Activated CD8-positive, alpha-beta T cell treated with anti-CD3 and anti-CD28 coated beads for 36 hours (primary cell): ENCODE measurements around the gene THRB. TPM values are rescaled to one million over a fixed set of nuclear protein-coding genes. Genes with fewer than 3 reads are reported as not detected.

Experiments
- ATAC-seq: fragments of 200-7000 bp; cut with Tn5 transposase; one replicate; pipeline ENCODE4 v1.10.0; 2021; ENCODE audit warnings: mild to moderate bottlenecking, moderate library complexity
- CTCF ChIA-PET: fragments of 350-600 bp; sonication (Branson Sonifier 250); formaldehyde crosslinking; loops from one replicate; lab custom pipeline; 2021; ENCODE audit warnings: antibody characterized with exemption; lab: Charles Lee
- POLR2A ChIA-PET: fragments of 350-600 bp; sonication (Branson Sonifier 250); formaldehyde crosslinking; loops from one replicate; lab custom pipeline; 2021; ENCODE audit warnings: antibody characterized with exemption; lab: Charles Lee
- DNase-seq: peaks from one replicate; pipeline ENCODE4 v3.0.0-alpha.2; 2020
- H3K27ac Mint-ChIP-seq: one replicate; pipeline ENCODE4 v1.8.0; 2021; ENCODE audit warnings: mild to moderate bottlenecking, mixed read lengths
- H3K27me3 Mint-ChIP-seq: one replicate; pipeline ENCODE4 v1.8.0; 2021; ENCODE audit warnings: mixed read lengths
- H3K36me3 Mint-ChIP-seq: one replicate; pipeline ENCODE4 v1.8.0; 2021; ENCODE audit warnings: low read depth, mixed read lengths
- H3K4me1 Mint-ChIP-seq: one replicate; pipeline ENCODE4 v1.8.0; 2021; ENCODE audit warnings: low read depth, mixed read lengths
- H3K4me3 Mint-ChIP-seq: one replicate; pipeline ENCODE4 v1.8.0; 2021; ENCODE audit warnings: mild to moderate bottlenecking, moderate library complexity, mixed read lengths
- H3K9me3 Mint-ChIP-seq: one replicate; pipeline ENCODE4 v1.8.0; 2021; ENCODE audit warnings: mixed read lengths
- intact Hi-C: fragments of 100-400 bp; cut with micrococcal nuclease; formaldehyde crosslinking; loops from one replicate; pipeline ENCODE4 v1.10.0; 2022
- total RNA-seq, 2 experiments: library from RNA; stranded (reverse); gene quantifications; one replicate each; pipeline ENCODE4 v1.2.3, GENCODE V29; 2021
- TF ChIP-seq, protein P1 (sequence below): fragments of 200-600 bp; IDR thresholded peaks from one replicate; pipeline ENCODE4 v1.8.0; 2022; ENCODE audit warnings: antibody characterized with exemption, mild to moderate bottlenecking

The THRB gene
- total RNA-seq, 2 experiments from 2014 or later, result not detected

GRCh38 chr3:24502690-24503089 is 8.0 kb upstream of the THRB start:
- ChIA-PET POLR2A (no interaction called here), CTCF (no interaction called here)
- H3K9me3 Mint-ChIP-seq, result no peaks in the 10 kb centered on the region
- H3K4me1 Mint-ChIP-seq, result peaks cover 1% of the 10 kb centered on the region
- no peak overlapping the region for H3K4me3 Mint-ChIP-seq
- TF ChIP-seq, protein P1, sequence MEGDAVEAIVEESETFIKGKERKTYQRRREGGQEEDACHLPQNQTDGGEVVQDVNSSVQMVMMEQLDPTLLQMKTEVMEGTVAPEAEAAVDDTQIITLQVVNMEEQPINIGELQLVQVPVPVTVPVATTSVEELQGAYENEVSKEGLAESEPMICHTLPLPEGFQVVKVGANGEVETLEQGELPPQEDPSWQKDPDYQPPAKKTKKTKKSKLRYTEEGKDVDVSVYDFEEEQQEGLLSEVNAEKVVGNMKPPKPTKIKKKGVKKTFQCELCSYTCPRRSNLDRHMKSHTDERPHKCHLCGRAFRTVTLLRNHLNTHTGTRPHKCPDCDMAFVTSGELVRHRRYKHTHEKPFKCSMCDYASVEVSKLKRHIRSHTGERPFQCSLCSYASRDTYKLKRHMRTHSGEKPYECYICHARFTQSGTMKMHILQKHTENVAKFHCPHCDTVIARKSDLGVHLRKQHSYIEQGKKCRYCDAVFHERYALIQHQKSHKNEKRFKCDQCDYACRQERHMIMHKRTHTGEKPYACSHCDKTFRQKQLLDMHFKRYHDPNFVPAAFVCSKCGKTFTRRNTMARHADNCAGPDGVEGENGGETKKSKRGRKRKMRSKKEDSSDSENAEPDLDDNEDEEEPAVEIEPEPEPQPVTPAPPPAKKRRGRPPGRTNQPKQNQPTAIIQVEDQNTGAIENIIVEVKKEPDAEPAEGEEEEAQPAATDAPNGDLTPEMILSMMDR, result no peak
- intact Hi-C loops, result no loop called here
- no peak for ATAC-seq
- no peaks in the 10 kb centered on the region for H3K36me3 Mint-ChIP-seq
- no peak overlapping the region for H3K27ac Mint-ChIP-seq
- H3K27me3 Mint-ChIP-seq, result peaks cover 4% of the 10 kb centered on the region
- no peak for DNase-seq

DNA sequence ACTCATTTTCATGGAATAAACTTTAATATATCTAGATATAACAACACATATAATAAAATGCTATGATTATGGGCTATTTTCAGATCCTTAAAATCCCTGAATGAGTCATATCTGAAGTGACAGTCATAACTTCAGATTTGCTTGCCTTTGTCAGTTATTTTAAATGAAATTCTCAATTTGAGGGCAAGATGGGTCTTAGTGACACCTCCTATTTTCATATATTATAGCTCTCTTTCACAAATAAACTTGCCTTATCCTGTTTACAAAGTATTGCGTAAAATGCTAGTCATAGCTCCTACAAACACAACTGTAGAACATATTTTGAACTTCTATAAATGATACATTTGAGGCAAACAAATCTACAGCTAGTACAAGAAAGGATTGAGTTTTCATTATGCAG is 6.2 kb upstream of the THRB start:
- no peak overlapping the region for H3K27ac Mint-ChIP-seq
- CTCF ChIA-PET, result no interaction called here
- no peak overlapping the region for H3K4me3 Mint-ChIP-seq

DNA sequence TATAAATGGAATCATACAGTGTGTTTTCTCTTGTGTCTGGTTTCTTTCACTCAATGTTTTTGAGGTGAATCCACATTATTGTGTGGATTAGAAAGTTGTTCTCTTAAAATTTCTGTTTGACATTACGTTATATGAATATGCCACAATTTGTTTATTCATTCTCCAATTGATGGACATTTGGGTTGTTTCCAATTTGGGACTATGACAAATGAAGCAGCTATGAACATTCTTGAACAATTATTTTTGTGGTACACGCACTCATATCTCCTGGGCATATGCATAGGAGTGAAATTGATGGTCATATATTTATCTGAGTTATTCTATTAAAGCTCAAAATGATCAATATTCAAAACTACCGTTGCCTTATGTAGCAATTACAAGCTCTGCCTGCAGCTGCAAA is 5.3 kb upstream of the THRB start:
- H3K4me1 Mint-ChIP-seq, result peaks cover 1% of the 10 kb centered on the region
- TF ChIP-seq, protein P1, result no peak
- intact Hi-C loops, result no loop called here
- ATAC-seq, result no peak
- no peaks in the 10 kb centered on the region for H3K9me3 Mint-ChIP-seq
- DNase-seq, result no peak
- no peak overlapping the region for H3K27ac Mint-ChIP-seq
- no peaks in the 10 kb centered on the region for H3K36me3 Mint-ChIP-seq
- ChIA-PET CTCF (no interaction called here), POLR2A (no interaction called here)
- peaks cover 19% of the 10 kb centered on the region for H3K27me3 Mint-ChIP-seq
- no peak overlapping the region for H3K4me3 Mint-ChIP-seq

More for the DNA sequence above, 6.2 kb upstream of the THRB start:
- POLR2A ChIA-PET, result no interaction called here
- Mint-ChIP-seq H3K36me3 (no peaks in the 10 kb centered on the region), H3K4me1 (peaks cover 1% of the 10 kb centered on the region), H3K27me3 (peaks cover 15% of the 10 kb centered on the region), H3K9me3 (no peaks in the 10 kb centered on the region)
- TF ChIP-seq, protein P1, result no peak
- ATAC-seq (no peak), DNase-seq (no peak)
- intact Hi-C loops, result no loop called here

DNA sequence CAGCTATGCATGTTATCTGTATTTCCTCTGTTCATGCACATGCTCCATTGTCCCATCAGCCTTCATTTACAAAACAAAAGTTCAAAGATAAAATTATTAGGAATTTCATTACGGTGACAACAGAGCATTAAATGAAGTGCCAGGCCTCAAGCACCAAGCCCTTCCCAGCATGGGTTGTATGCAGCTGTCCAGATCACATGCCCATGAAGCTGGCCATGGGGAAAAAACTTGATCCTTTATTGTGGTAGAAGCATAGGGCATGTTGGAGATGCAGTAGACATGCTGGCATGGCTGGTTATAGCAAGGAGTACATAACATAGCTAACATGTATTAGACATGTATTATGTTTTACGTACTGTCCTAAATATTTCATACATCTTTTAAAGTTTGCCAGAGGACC is 4.1 kb upstream of the THRB start:
- intact Hi-C loops, result no loop called here
- H3K4me1 Mint-ChIP-seq, result peaks cover 1% of the 10 kb centered on the region
- POLR2A ChIA-PET, result no interaction called here
- no peak overlapping the region for H3K27ac Mint-ChIP-seq
- no peaks in the 10 kb centered on the region for H3K36me3 Mint-ChIP-seq
- CTCF ChIA-PET, result interaction anchor here (0.7 kb wide), 1 partner anchor 14 kb away, joined by 3 read pairs; no protein-coding TSS in a partner anchor
- H3K9me3 Mint-ChIP-seq, result no peaks in the 10 kb centered on the region
- H3K4me3 Mint-ChIP-seq, result no peak overlapping the region
- no peak for ATAC-seq
- DNase-seq, result no peak
- TF ChIP-seq, protein P1, result no peak
- H3K27me3 Mint-ChIP-seq, result peaks cover 24% of the 10 kb centered on the region

- H3K27me3 Mint-ChIP-seq, result peaks cover 28% of the 10 kb centered on the region
- ChIA-PET CTCF (interaction anchor here (0.7 kb wide), 1 partner anchor 14 kb away, joined by 3 read pairs; no protein-coding TSS in a partner anchor), POLR2A (no interaction called here)
- intact Hi-C loops, result no loop called here
- TF ChIP-seq, protein P1, result no peak
- no peak overlapping the region for H3K27ac Mint-ChIP-seq
- H3K36me3 Mint-ChIP-seq, result no peaks in the 10 kb centered on the region
- H3K4me3 Mint-ChIP-seq, result no peak overlapping the region
- H3K4me1 Mint-ChIP-seq, result peaks cover under 1% of the 10 kb centered on the region
- ATAC-seq (peak; percentile 34), DNase-seq (peak; percentile 35)
- H3K9me3 Mint-ChIP-seq, result no peaks in the 10 kb centered on the region
Measured at GRCh38 chr3:24498391-24498790, 3.7 kb upstream of the THRB start.
